ENCODE measurements around the gene FAM124A. TPM values are rescaled to one million over a fixed set of nuclear protein-coding genes. Genes with fewer than 3 reads are reported as not detected.

FAM124A gene
- polyA plus RNA-seq, 2 of the 4 experiments (the other 2 are of a cell fraction): 1.5 to 1.6 TPM

GRCh38 chr13:51243227-51243626 is 21.0 kb downstream of the FAM124A start:
- H3K27ac ChIP-seq: no peak overlapping the region
- H3K4me1 ChIP-seq: no peaks in the 10 kb centered on the region
- H3K4me3 ChIP-seq: no peak overlapping the region
- ATAC-seq (no peak), FAIRE-seq (no peak), DNase-seq (ENCODE audit: low read depth in 1 of 2, low spot score in 1 of 2) (no peak)
- H3K4me2 ChIP-seq: no peak overlapping the region
- ChIA-PET POLR2A (no interaction called here), CTCF (no interaction called here)
- TF ChIP-seq JUN (IDR thresholded peaks at IDR 0.05) (no peak), MAFK (IDR thresholded peaks at IDR 0.05; ENCODE audit: partially characterized antibody) (no peak), MYC (IDR thresholded peaks at IDR 0.05; ENCODE audit: borderline replicate concordance, low read length) (no peak), HMGXB4 (CRISPR knock-in tag; IDR thresholded peaks at IDR 0.05; ENCODE audit: borderline replicate concordance) (no peak), SREBF2 (IDR thresholded peaks at IDR 0.05) (no peak), FOSL2 (IDR thresholded peaks at IDR 0.05) (no peak), FOSL2 (CRISPR knock-in tag; IDR thresholded peaks at IDR 0.05) (no peak), TFCP2L1 (CRISPR knock-in tag; IDR thresholded peaks at IDR 0.05) (no peak), TP53 (CRISPR knock-in tag; IDR thresholded peaks at IDR 0.05) (no peak)
- TF ChIP-seq, protein P1, sequence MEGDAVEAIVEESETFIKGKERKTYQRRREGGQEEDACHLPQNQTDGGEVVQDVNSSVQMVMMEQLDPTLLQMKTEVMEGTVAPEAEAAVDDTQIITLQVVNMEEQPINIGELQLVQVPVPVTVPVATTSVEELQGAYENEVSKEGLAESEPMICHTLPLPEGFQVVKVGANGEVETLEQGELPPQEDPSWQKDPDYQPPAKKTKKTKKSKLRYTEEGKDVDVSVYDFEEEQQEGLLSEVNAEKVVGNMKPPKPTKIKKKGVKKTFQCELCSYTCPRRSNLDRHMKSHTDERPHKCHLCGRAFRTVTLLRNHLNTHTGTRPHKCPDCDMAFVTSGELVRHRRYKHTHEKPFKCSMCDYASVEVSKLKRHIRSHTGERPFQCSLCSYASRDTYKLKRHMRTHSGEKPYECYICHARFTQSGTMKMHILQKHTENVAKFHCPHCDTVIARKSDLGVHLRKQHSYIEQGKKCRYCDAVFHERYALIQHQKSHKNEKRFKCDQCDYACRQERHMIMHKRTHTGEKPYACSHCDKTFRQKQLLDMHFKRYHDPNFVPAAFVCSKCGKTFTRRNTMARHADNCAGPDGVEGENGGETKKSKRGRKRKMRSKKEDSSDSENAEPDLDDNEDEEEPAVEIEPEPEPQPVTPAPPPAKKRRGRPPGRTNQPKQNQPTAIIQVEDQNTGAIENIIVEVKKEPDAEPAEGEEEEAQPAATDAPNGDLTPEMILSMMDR (IDR thresholded peaks at IDR 0.05): no peak
- H3K9me3 ChIP-seq: no peaks in the 10 kb centered on the region
- 94% methylated on average over 4 of the region's 4 CpGs for WGBS (ENCODE audit: missing lambda C conversion rate)

DNA sequence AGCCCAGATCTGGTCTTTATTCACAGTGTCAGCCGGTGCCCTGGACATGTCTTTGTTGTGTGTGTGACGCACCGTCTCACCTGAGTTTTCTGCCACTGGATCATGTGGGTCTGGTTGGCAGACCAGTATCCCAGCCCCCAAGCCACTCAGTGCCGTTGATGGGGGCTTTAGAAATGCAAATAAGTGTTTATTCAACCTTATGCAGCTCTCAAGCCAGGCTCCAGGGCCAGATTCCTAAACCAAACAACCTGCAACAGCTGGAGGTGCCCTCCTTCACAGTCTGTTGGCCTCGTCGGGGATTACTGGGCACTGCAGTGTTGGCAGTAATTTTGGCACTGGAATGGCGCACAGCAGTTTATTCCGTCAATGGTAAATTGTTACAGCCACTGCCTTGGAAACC is 21.6 kb downstream of the FAM124A start:
- POLR2A ChIA-PET: no interaction called here
- ATAC-seq: no peak

More for the DNA sequence above, 21.6 kb downstream of the FAM124A start:
- TF ChIP-seq, protein P2, sequence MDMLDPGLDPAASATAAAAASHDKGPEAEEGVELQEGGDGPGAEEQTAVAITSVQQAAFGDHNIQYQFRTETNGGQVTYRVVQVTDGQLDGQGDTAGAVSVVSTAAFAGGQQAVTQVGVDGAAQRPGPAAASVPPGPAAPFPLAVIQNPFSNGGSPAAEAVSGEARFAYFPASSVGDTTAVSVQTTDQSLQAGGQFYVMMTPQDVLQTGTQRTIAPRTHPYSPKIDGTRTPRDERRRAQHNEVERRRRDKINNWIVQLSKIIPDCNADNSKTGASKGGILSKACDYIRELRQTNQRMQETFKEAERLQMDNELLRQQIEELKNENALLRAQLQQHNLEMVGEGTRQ (IDR thresholded peaks at IDR 0.05): no peak
- no peak for TF ChIP-seq HES2 (IDR thresholded peaks at IDR 0.05)
- TF ChIP-seq POLR2A (IDR thresholded peaks at IDR 0.05; ENCODE audit: low read length): no peak
- TF ChIP-seq ATOH8 (CRISPR knock-in tag; IDR thresholded peaks at IDR 0.05; ENCODE audit: low read depth): no peak
- no peak for TF ChIP-seq FOSB (CRISPR knock-in tag; IDR thresholded peaks at IDR 0.05)
- TF ChIP-seq, protein P3, sequence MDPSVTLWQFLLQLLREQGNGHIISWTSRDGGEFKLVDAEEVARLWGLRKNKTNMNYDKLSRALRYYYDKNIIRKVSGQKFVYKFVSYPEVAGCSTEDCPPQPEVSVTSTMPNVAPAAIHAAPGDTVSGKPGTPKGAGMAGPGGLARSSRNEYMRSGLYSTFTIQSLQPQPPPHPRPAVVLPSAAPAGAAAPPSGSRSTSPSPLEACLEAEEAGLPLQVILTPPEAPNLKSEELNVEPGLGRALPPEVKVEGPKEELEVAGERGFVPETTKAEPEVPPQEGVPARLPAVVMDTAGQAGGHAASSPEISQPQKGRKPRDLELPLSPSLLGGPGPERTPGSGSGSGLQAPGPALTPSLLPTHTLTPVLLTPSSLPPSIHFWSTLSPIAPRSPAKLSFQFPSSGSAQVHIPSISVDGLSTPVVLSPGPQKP (IDR thresholded peaks at IDR 0.05; ENCODE audit: low read depth, low read length): no peak
- TF ChIP-seq HMGXB4 (CRISPR knock-in tag; IDR thresholded peaks at IDR 0.05; ENCODE audit: borderline replicate concordance): no peak
- no peak for TF ChIP-seq ZFP36 (IDR thresholded peaks at IDR 0.05; ENCODE audit: borderline replicate concordance, partially characterized antibody)
- no peak for TF ChIP-seq MYC (IDR thresholded peaks at IDR 0.05; ENCODE audit: borderline replicate concordance, low read length)
- TF ChIP-seq, protein P4, sequence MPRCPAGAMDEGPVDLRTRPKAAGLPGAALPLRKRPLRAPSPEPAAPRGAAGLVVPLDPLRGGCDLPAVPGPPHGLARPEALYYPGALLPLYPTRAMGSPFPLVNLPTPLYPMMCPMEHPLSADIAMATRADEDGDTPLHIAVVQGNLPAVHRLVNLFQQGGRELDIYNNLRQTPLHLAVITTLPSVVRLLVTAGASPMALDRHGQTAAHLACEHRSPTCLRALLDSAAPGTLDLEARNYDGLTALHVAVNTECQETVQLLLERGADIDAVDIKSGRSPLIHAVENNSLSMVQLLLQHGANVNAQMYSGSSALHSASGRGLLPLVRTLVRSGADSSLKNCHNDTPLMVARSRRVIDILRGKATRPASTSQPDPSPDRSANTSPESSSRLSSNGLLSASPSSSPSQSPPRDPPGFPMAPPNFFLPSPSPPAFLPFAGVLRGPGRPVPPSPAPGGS (IDR thresholded peaks at IDR 0.05): no peak
- no peak overlapping the region for H3K27ac ChIP-seq
- no peaks in the 10 kb centered on the region for H3K4me1 ChIP-seq
- WGBS (ENCODE audit: missing lambda C conversion rate): 83% methylated on average over 8 of the region's 8 CpGs
- FAIRE-seq (no peak), DNase-seq (ENCODE audit: low read depth in 1 of 2, low spot score in 1 of 2) (no peak)
- no peak overlapping the region for H3K4me3 ChIP-seq
- H3K4me2 ChIP-seq: no peak overlapping the region
- no peaks in the 10 kb centered on the region for H3K9me3 ChIP-seq
- CTCF ChIA-PET: no interaction called here
